ENCODE measurements around the gene CAPZB.

The CAPZB gene

GRCh38 chr1:19436716-19437476 lies 48.4 kb downstream of the CAPZB start:
- DNase-seq (ENCODE audit: insufficient read length, low spot score) (no peak), FAIRE-seq (no peak)
- TF ChIP-seq POLR2AphosphoS5 (IDR thresholded peaks at IDR 0.05; ENCODE audit: low read depth, low read length) (no peak), POU2F2 (IDR thresholded peaks at IDR 0.05; ENCODE audit: low read depth, low read length) (no peak), POLR2A (IDR thresholded peaks at IDR 0.05; ENCODE audit: low read depth, low read length) (no peak), PAX5 (IDR thresholded peaks at IDR 0.05; ENCODE audit: insufficient read depth, low read length, severe bottlenecking) (no peak), SPI1 (IDR thresholded peaks at IDR 0.05; ENCODE audit: low read depth, low read length) (no peak), TAF1 (IDR thresholded peaks at IDR 0.05; ENCODE audit: low read depth, low read length) (no peak)

GRCh38 chr1:19435851-19436455 lies 49.4 kb downstream of the CAPZB start:
- FAIRE-seq, result no peak
- TF ChIP-seq POU2F2 (IDR thresholded peaks at IDR 0.05; ENCODE audit: low read depth, low read length) (0 out of 2 replicates have a peak, but pooled peaks have one; percentile 16), PAX5 (IDR thresholded peaks at IDR 0.05; ENCODE audit: insufficient read depth, low read length, severe bottlenecking) (no peak)
- DNase-seq (ENCODE audit: insufficient read length, low spot score), result no peak

GRCh38 chr1:19435181-19435580 lies 50.2 kb downstream of the CAPZB start:
- TF ChIP-seq SPI1 (IDR thresholded peaks at IDR 0.05; ENCODE audit: low read depth, low read length) (no peak), POLR2A (IDR thresholded peaks at IDR 0.05; ENCODE audit: low read depth, low read length) (no peak), POU2F2 (IDR thresholded peaks at IDR 0.05; ENCODE audit: low read depth, low read length) (no peak), POLR2AphosphoS5 (IDR thresholded peaks at IDR 0.05; ENCODE audit: low read depth, low read length) (no peak), TAF1 (IDR thresholded peaks at IDR 0.05; ENCODE audit: low read depth, low read length) (no peak), PAX5 (IDR thresholded peaks at IDR 0.05; ENCODE audit: insufficient read depth, low read length, severe bottlenecking) (no peak)
- FAIRE-seq (no peak), DNase-seq (ENCODE audit: insufficient read length, low spot score) (no peak)

GRCh38 chr1:19433719-19433998 lies 51.7 kb downstream of the CAPZB start:
- no peak for TF ChIP-seq SPI1 (IDR thresholded peaks at IDR 0.05; ENCODE audit: low read depth, low read length)
- TF ChIP-seq POLR2AphosphoS5 (IDR thresholded peaks at IDR 0.05; ENCODE audit: low read depth, low read length), result no peak
- TF ChIP-seq TAF1 (IDR thresholded peaks at IDR 0.05; ENCODE audit: low read depth, low read length), result no peak
- TF ChIP-seq POLR2A (IDR thresholded peaks at IDR 0.05; ENCODE audit: low read depth, low read length), result no peak
- no peak for TF ChIP-seq POU2F2 (IDR thresholded peaks at IDR 0.05; ENCODE audit: low read depth, low read length)
- TF ChIP-seq PAX5 (IDR thresholded peaks at IDR 0.05; ENCODE audit: insufficient read depth, low read length, severe bottlenecking), result no peak
- DNase-seq (ENCODE audit: insufficient read length, low spot score), result no peak
- FAIRE-seq, result no peak

GRCh38 chr1:19432943-19433718 lies 52.2 kb downstream of the CAPZB start:
- FAIRE-seq (no peak), DNase-seq (ENCODE audit: insufficient read length, low spot score) (no peak)
- TF ChIP-seq POLR2A (IDR thresholded peaks at IDR 0.05; ENCODE audit: low read depth, low read length) (no peak), POU2F2 (IDR thresholded peaks at IDR 0.05; ENCODE audit: low read depth, low read length) (no peak), POLR2AphosphoS5 (IDR thresholded peaks at IDR 0.05; ENCODE audit: low read depth, low read length) (no peak), SPI1 (IDR thresholded peaks at IDR 0.05; ENCODE audit: low read depth, low read length) (no peak), PAX5 (IDR thresholded peaks at IDR 0.05; ENCODE audit: insufficient read depth, low read length, severe bottlenecking) (no peak), TAF1 (IDR thresholded peaks at IDR 0.05; ENCODE audit: low read depth, low read length) (no peak)

- no peak for TF ChIP-seq PAX5 (IDR thresholded peaks at IDR 0.05; ENCODE audit: insufficient read depth, low read length, severe bottlenecking)
- DNase-seq (ENCODE audit: insufficient read length, low spot score) (no peak), FAIRE-seq (no peak)
Observed at GRCh38 chr1:19430121-19431068, 54.9 kb downstream of the CAPZB start.

- TF ChIP-seq PAX5 (IDR thresholded peaks at IDR 0.05; ENCODE audit: insufficient read depth, low read length, severe bottlenecking), result no peak
- TF ChIP-seq TAF1 (IDR thresholded peaks at IDR 0.05; ENCODE audit: low read depth, low read length), result no peak
- no peak for TF ChIP-seq POLR2AphosphoS5 (IDR thresholded peaks at IDR 0.05; ENCODE audit: low read depth, low read length)
- no peak for TF ChIP-seq POLR2A (IDR thresholded peaks at IDR 0.05; ENCODE audit: low read depth, low read length)
- TF ChIP-seq SPI1 (IDR thresholded peaks at IDR 0.05; ENCODE audit: low read depth, low read length), result no peak
- no peak for TF ChIP-seq POU2F2 (IDR thresholded peaks at IDR 0.05; ENCODE audit: low read depth, low read length)
- DNase-seq (ENCODE audit: insufficient read length, low spot score) (no peak), FAIRE-seq (no peak)
Observed at GRCh38 chr1:19429611-19430010, 55.7 kb downstream of the CAPZB start.

- no peak for TF ChIP-seq SPI1 (IDR thresholded peaks at IDR 0.05; ENCODE audit: low read depth, low read length)
- TF ChIP-seq PAX5 (IDR thresholded peaks at IDR 0.05; ENCODE audit: insufficient read depth, low read length, severe bottlenecking), result no peak
- TF ChIP-seq POLR2AphosphoS5 (IDR thresholded peaks at IDR 0.05; ENCODE audit: low read depth, low read length), result no peak
- no peak for TF ChIP-seq POLR2A (IDR thresholded peaks at IDR 0.05; ENCODE audit: low read depth, low read length)
- no peak for TF ChIP-seq POU2F2 (IDR thresholded peaks at IDR 0.05; ENCODE audit: low read depth, low read length)
- no peak for TF ChIP-seq TAF1 (IDR thresholded peaks at IDR 0.05; ENCODE audit: low read depth, low read length)
- DNase-seq (ENCODE audit: insufficient read length, low spot score) (no peak), FAIRE-seq (no peak)
Observed at GRCh38 chr1:19427087-19427781, 58.1 kb downstream of the CAPZB start.
